HG02970 (cell line): Measurements from ENCODE around the gene MYL5.
"Not testable (repeated sequence)": the region's sequence is repeated elsewhere in the genome, so short reads cannot be mapped to it uniquely, and the experiment has no call there.

Experiments used
- ATAC-seq: cut with Tn5 transposase; IDR thresholded peaks from one replicate; pipeline ENCODE4 v1.9.1; 2021; ENCODE audit warnings: mild to moderate bottlenecking, moderate library complexity, moderate number of reproducible peaks; ENCODE audit not compliant: unreplicated experiment, low FRiP score

Gene MYL5

DNA sequence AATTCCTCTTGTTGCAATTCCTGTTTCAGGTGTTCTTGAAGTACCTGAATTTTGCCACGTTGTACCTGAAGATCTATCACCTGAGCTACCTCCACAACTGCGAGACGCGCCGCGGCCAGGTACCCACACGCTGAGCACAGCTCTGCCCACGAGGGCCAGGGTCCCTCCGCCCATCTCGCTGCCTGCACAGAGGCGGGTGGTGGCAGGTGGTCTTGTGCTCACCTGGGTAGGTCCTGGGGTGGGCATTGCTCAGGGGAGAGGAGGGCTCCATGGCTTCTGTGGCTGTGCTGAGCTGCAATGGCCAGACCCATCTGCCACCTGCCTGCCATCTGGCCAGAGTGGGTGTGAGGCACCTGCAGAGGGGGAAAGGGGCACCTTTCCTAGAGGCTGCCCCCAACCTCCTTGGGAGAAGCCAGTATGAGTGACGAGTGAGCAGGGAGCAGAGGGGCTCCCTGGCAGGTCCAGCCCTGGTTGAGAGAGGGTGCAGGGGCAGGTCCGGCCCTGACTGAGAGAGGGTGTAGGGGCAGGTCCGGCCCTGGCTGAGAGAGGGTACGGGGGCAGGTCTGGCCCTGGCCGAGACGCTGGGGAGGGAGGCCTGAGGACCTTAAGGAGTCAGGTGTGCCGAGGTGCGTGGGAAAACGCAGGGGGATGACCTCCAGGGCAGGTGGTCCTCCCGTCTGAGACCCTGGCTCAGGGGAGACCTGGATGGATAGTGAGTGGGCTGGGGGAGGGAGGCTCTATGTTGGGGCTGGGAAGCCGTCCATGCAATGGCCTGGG lies 38.3 kb upstream of the MYL5 start:
- no peak for ATAC-seq

DNA sequence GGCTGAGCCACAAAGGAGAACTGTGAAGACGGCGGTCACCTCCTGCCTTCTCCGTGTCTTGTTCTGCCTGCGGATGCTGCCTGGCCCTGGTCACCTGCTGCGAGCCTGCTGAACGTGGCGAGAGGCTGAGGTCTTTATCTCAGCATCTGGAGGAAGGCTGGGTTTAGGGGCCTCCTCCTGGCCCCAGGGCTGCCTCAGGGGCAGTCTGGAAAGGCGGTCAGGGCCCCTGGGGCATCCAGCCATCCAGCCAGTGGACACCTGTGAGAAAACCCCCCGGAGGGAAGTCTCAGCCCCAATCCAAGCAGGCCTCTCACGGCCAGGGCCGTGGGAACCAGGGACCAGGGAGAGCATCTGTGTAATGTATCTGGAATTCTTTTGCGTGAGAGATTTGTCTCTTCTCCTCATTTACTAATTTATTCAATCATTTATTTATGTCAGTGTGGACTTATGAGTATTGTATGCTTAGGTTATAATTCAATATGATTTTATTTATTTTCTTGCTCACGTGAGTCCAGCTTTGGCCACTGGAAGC lies 37.6 kb upstream of the MYL5 start:
- ATAC-seq = no peak

DNA sequence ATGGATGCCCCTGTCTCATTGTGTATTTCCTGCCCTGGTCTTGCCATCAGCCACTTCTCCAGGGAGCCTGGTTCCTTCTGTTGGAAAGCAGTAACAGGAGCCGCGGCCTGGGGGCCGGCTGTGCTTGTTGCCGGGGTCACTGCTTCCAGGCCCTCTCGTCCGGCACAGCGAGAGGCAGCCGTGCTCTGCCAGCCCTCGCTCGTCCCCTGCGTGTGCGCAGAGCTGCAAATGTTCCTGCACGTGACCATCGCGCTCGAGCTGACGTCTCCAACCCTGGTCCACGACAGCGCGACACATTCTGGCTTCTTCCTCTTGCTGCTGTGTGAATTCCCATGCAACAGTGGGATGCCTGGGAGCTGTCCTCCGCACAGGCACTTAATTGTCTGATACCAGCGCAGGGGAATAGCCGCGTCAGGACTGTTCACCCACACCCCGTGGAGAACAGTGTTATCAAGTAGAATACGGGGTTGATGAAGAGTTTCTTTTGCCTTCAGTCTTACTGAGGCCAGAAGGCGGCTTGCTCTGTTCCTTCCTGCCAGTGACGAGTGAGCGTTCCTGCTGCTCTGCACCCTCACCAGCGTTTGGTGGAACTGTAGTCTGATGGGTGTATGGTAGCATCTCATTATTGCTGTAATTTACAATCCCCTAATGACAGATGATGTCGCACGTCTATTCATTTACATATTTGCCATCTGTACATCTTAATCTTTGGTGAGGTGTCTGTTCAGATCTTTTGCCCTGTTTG lies 36.6 kb upstream of the MYL5 start:
- no peak for ATAC-seq

DNA sequence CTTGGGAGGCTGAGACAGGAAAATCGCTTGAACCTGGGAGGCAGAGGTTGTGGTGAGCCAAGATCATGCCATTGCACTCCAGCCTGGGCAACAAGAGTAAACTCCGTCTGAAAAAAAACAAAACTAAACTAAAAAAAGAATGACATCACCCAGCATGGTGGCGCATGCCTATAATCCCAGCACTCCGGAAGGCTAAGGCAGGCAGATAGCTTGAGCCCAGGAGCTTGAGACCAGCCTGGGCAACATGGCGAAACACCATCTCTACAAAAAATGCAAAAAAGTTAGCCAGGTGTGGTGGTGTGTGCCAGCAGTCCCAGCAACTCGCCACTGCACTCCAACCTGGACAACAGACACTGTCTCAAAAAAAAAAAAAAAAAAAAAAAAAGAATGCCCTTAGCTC lies 32.0 kb upstream of the MYL5 start:
- ATAC-seq = not testable (repeated sequence)

DNA sequence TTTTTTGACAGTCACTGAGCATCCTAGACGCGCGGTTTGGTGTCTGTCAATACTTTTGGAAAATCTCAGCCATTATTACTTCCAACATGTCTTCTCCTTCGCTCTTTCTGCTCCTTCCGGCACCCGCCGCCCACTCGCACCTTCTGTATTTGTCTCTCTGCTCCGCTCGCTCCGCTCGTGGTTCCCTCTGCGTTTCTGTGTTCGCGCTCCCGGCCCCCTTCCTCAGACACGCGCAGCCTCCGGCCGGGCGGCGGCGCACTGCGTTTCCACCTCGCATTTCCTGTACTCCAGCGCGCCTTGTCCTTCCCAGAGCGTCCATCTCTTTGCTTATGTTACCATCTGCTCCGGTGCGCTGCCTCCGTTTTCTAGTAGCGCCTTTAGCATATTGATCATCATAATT lies 27.9 kb upstream of the MYL5 start:
- no peak for ATAC-seq

DNA sequence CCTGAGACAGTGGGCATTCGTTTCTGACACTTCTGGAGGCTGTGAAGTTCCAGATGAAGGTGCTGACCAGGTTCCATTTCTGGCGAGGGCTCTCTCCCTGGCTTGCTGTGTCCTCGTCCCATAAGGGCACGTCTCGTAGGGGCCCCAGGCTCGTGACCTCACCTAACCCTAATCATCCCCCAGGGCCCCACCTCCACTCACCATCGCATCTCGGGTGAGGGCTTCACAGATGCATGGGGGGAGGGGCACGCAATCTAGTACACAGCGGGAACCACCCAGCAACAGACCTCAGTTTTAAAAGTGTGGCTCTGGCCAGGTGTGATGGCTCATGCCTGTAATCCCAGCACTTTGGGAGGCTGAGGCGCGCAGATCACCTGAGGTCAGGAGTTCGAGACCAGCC lies 26.9 kb upstream of the MYL5 start:
- no peak for ATAC-seq

DNA sequence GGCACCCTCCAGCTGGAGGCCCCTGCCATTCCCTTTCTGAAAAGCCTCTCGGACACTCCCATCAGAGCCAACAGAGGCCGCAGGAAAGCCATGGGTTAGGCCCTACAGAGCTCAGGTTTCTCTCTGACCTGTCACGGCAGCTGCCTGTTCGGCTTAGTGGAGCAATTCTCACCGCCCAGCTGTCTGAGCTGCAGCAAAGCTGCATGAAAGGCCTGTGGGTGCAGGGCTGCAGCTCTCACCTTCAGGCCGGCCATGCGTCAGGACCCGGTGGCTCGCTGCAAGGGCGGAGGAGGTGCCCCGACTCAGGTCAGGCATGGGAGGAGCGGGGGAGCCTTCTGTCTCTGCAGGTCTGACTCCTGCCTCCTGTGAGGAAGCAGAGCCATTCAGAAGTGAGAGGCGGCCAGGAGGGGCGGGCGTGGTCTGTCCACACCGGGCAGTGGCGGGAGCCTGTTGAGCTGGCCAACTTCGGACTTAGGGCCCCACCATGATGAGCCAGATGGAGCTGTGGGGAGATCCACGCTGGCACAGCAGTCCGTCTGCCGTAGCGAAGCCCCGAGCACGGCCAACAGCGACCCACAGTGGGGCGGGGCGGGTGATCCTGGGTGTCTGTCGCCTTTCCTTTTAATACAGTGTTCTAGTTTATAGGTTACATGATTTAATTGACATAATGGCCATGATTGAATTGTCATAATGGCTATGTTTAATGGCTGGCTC lies 25.6 kb upstream of the MYL5 start:
- ATAC-seq = no peak

DNA sequence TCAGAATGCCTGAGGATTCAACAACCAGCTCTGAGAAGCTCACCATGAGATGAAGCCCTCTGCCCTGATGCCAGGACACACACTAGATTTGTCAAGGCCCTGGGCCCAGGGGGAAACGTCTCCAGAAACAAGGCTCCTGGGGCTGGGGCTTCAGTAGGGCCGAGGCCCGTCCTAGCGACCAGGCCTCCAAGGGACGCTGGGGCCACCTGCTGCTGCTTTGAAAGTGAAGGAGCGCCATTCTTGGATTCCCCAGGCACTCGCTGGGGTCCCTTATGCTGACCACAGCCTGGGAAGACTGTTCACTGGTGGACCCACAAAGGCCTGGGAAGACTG lies 25.1 kb upstream of the MYL5 start:
- no peak for ATAC-seq

DNA sequence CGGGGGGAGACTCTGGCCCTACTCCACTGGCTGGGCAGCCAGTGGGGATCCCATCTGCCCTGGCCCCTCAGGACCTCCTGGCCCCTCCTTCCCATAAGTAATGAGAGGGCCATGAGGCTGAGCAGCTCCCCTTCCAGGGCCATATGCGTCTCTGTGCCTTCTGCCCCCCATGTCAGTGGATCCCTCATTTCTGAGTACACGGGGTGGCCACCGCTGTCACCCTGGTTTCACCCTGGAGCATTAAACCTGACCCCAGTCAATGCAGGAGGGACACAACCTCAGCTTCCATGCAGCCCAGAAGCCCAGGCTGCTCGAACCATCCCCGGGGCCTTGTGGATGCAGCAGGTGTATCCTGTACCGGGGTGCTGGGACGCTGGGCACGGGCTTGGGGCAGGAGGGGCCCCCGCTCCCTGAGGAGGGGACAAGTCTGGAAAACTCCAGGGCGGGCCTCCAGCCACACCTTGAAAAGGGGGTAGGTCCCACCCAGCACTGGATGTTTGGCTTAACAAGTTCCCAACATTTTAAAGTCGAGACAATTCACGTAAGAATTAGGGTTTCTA lies 24.5 kb upstream of the MYL5 start:
- no peak for ATAC-seq

DNA sequence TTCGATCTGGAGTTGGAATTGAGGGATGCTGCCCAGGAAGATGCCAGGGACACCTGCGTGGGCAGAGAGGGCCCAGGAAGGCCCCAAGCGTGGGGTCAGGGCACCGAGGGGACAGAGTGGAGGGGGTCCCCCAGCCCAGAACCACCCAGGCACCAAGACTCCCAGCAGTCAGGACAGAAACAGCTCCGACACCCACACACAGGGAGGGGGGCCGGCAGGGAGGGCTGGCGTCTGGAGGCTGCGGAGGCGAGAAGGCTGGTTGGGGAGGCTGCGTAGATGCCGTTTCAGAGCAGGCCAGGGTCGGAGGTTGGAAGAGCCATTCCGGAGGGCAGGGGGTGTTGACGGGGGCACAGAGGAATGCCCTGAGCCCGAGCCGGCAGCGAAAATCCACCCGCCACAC lies 23.9 kb upstream of the MYL5 start:
- ATAC-seq = no peak

DNA sequence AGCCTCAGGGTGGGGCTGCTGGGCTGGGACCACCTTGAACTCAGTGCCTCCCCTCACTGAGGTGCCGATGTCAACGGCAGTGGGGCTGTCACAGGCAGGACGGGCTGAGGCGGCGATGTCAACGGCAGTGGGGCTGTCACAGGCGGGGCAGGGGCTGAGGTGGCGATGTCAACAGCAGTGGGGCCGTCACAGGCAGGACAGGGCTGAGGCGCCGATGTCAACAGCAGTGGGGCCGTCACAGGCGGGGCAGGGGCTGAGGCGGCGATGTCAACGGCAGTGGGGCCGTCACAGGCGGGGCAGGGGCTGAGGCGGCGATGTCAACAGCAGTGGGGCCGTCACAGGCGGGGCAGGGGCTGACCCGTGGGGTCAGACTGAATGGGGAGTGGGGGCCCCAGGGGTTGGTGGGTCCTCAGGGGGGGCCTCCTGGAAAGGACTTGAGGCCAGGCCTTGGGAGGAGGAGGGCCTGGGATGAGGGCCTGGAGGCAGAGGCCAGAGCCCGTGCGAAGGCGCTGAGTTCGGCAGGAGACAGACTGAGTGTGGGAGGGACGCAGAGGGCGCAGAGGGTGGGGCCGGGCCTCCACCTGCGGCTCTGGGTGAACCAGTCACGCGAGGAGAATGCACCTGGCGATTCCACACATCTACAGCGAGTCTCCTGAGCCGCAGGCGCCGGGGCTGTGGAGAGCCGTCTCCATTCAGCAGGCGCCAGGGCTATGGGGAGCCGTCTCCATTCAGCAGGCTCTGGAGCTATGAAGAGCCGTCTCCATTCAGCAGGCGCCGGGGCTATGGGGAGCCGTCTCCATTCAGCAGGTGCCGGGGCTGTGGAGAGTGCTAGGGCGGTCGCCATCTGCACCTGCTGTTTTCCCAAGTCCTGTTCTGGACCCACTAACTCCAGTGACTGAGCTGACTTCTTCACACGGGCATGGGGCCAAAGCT lies 23.1 kb upstream of the MYL5 start:
- no peak for ATAC-seq

DNA sequence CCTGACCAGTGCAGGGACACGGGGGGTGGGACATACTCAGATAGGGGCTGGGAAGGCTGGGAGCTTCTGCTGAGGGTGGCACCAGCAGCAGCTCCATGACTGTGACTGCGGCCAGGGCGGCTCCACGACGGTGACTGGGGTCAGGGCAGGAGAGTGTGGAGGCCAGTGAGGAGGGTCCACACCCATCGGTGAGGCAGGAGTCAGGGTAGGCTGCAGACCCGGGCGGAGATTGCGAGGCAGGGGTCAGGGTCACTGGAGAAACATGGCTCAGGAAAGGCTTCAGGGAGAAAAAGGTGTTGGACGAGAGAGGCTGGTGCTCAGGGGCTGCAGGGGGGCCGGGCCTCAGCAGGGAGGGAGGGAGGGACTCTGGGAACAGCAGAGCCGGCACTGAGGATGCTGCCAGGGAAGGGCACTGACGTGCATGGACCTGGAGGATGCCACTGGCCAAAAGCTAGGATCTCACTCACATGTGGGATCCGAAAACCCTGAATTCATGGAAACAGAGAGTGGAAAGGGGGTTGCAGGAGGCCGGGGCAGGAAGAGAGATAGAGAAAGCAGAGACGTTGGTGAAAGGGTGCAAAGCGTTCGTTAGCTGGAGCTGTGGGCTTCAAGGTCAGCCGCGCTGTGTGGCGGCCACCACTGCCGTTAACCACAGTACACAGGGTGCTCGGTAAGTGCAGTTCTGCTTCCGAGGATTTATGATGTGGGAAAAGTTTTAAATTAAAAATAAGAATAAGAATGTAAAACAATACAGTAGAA lies 22.3 kb upstream of the MYL5 start:
- ATAC-seq = no peak

DNA sequence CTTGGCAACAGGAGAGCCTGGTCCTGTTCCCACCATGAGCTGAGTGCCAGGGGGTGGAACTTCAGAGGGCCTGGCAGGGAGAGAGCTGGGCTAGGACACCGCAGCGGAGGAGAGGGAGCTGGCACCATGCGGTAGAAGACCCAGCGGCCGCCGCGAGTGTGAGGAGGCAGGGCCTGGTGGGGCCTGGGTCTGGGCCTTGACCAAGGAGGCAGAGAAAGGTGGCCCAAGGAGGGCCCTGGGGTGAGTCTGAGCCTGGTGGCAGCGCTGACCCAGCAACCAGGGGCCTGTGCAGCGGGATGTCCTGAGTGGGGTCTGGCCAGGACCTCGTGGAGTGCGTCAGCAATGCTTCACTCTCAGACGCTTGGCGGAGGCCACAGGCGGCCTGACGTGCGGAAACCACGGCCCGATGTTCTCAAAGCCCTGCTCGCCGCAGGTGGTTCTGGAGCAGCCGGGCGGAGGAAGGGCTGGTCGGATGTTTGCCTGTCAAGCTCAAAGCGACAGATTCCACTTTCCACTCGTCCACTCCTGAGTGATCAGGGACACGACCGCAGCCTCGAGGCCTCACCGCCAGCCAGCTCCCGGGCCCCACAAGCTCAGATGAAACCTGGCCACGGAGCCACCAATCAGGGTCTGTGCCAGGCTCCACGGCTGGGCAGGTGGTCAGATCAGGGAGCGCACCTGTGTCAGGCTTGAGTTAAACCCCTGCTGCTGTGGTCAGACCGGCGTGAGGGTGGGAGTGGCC lies 21.1 kb upstream of the MYL5 start:
- no peak for ATAC-seq

DNA sequence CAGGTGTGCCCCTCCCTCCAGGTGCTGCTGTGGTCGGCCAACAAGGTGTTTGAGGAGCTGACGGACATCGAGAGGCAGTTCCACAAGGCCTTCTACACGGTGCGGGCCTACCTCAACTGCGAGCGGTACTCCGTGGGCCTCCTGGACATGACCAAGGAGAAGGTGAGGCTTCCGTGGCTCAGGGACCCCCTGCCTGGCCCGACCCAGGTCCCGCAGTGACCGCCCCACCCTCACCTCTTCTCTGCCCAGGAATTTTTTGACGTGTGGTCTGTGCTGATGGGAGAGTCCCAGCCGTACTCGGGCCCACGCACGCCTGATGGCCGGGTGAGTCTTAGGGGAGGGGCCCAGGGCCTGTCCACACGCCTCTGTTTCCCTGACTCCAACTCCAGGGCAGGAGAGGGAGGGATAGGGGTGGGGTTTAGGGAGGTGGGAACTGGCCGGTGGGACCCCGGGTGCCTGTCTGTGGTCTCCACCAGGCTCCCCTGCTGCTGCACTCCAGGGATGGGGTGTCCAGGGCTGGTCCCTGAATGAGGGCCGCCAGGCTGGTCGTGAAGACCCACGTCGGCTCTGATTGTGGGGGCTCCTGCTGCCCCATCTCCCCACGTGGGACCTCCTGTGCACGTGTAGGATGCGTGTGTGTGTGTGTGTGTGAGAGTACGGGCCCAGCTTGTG lies 20.4 kb upstream of the MYL5 start:
- ATAC-seq = no peak

DNA sequence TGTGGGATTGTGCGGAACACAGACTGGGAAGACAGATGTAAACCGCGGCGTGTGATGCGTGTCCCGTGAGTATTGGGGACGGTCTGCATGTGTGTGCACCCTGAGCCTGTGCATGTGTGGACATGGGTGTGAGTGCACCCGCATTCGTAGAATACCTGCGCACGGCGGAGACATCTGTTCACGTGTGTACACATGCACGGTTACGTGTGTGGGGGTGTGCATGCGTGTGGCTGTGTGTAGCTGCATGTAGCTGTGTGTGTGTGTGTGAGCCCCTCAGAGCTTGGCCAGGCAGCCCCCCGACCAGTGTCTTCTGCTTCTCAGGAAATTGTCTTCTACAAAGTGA lies 19.9 kb upstream of the MYL5 start:
- ATAC-seq = no peak

DNA sequence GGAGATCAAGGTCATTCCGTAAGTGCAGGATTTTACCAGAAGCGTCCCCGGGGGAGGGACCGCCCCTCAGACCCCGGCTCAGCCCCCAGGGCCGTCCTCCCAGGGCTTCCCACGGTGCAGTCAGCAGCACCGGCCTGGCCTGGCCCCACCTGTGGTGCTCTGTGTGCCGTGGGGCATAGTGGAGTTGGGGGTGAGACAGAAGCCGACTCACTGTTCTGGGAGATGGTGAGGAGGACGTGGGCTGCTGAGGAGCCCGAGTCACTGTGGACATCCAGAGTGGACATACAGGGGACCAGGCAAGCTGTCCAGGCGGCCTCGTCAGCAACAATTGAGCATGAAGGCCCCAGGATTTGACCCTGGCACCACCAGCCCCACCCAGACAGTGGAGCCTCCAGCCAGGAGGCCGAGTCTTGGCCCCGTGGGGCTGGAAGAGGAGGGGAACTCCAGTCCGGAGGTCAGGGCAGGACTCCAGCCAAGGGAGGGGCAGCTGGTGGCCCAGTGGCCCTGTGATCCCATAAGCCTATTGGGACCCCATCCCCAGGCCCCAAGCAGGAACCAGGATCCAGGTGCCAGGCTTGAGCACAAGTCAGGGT lies 19.4 kb upstream of the MYL5 start:
- ATAC-seq = no peak

DNA sequence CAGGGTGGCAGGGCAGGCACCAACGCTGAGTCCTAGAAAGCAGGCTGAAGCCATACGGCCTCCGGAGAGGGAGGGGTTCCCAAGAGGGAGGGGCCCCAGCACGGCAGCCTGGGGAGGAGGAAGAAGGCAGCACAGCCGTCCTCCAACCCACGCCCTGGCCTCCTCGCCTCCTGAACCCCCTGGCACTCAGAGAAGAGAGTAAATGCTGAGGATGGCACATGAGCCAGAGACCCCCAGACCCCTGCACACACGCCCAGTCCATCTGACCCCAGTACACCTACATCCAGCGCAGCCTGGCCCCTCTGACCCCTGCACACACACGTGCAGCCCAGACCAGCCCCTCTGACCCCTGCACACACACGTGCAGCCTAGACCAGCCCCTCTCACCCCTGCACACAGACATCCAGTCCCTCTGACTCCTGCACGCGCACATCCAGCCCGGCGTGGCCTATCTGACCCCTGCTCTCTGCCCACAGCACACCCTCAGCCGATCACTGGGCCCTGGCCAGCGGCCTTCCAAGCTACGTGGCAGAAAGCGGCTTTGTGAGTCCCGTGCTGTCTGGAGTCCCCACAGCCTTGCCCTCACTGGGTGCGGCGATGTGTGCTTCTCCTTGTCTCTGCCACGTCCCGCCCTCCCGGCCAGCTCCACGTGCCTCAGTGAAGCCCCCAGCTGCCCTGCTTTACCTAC lies 18.7 kb upstream of the MYL5 start:
- no peak for ATAC-seq
